H9 (cell line): ENCODE measurements around the gene URI1. TPM values are rescaled to one million over a fixed set of nuclear protein-coding genes. Genes with fewer than 3 reads are reported as not detected.

Experiments
- DNase-seq: peaks from one replicate; pipeline ENCODE4 v3.0.0-alpha.2; 2017
- H2AFZ ChIP-seq: one replicate; pipeline ENCODE4 v1.6.1; 2013; ENCODE audit warnings: mild to moderate bottlenecking, low read length, control low read depth, moderate library complexity
- H2AK5ac ChIP-seq: 2 replicates; pipeline ENCODE4 v1.6.1; 2013; ENCODE audit warnings: low read length, control low read depth, mixed read lengths; ENCODE audit not compliant: insufficient read length
- H2BK120ac ChIP-seq: one replicate; pipeline ENCODE4 v1.6.1; 2013; ENCODE audit warnings: low read depth, mild to moderate bottlenecking, low read length, control low read depth, inconsistent platforms; ENCODE audit not compliant: poor library complexity, severe bottlenecking
- H2BK12ac ChIP-seq: 2 replicates; pipeline ENCODE4 v1.6.1; 2013; ENCODE audit warnings: low read length, control low read depth, mixed read lengths, low read depth; ENCODE audit not compliant: insufficient read length
- H2BK15ac ChIP-seq: 2 replicates; pipeline ENCODE4 v1.6.1; 2013; ENCODE audit warnings: low read depth, low read length, control low read depth
- H2BK20ac ChIP-seq: one replicate; pipeline ENCODE4 v1.6.1; 2013; ENCODE audit warnings: low read depth, mild to moderate bottlenecking, low read length, control low read depth, inconsistent platforms; ENCODE audit not compliant: poor library complexity, severe bottlenecking
- H2BK5ac ChIP-seq: 2 replicates; pipeline ENCODE4 v1.6.1; 2013; ENCODE audit warnings: low read length, control low read depth, mixed read lengths; ENCODE audit not compliant: insufficient read length
- H3K14ac ChIP-seq: 2 replicates; pipeline ENCODE4 v1.6.1; 2013; ENCODE audit warnings: low read length, control low read depth; ENCODE audit not compliant: insufficient read depth
- H3K18ac ChIP-seq: 2 replicates; pipeline ENCODE4 v1.6.1; 2013; ENCODE audit warnings: low read depth, mild to moderate bottlenecking, mixed read lengths, low read length, control low read depth; ENCODE audit not compliant: insufficient read length
- H3K23ac ChIP-seq: 2 replicates; pipeline ENCODE4 v1.6.1; 2013; ENCODE audit warnings: low read length, control low read depth, mixed read lengths, low read depth; ENCODE audit not compliant: insufficient read length
- H3K23me2 ChIP-seq: 2 replicates; pipeline ENCODE4 v1.6.1; 2013; ENCODE audit warnings: low read depth, mild to moderate bottlenecking, mixed read lengths, low read length, control low read depth; ENCODE audit not compliant: insufficient read length, poor library complexity, severe bottlenecking
- H3K27ac ChIP-seq: 2 replicates; pipeline ENCODE4 v1.5.1; 2013; ENCODE audit warnings: low read length, control low read depth, mixed read lengths, low read depth; ENCODE audit not compliant: insufficient read length
- H3K27me3 ChIP-seq: 2 replicates; pipeline ENCODE4 v1.6.1; 2013; ENCODE audit warnings: low read length, control low read depth, inconsistent platforms; ENCODE audit not compliant: insufficient read depth
- H3K4ac ChIP-seq: 2 replicates; pipeline ENCODE4 v1.6.1; 2013; ENCODE audit warnings: low read depth, mild to moderate bottlenecking, control low read depth, inconsistent platforms, low read length, moderate library complexity
- H3K4me1 ChIP-seq: 2 replicates; pipeline ENCODE4 v1.6.1; 2013; ENCODE audit warnings: low read length, control low read depth, inconsistent platforms; ENCODE audit not compliant: insufficient read depth
- H3K4me2 ChIP-seq: 2 replicates; pipeline ENCODE4 v1.6.1; 2013; ENCODE audit warnings: low read length, control low read depth, mixed read lengths; ENCODE audit not compliant: insufficient read length, insufficient read depth
- H3K56ac ChIP-seq: 2 replicates; pipeline ENCODE4 v1.6.1; 2013; ENCODE audit warnings: low read depth, mild to moderate bottlenecking, mixed read lengths, low read length, control low read depth; ENCODE audit not compliant: insufficient read length
- H3K79me1 ChIP-seq: 2 replicates; pipeline ENCODE4 v1.6.1; 2013; ENCODE audit warnings: low read depth, mild to moderate bottlenecking, moderate library complexity, low read length, control low read depth, inconsistent platforms; ENCODE audit not compliant: insufficient read depth, poor library complexity, severe bottlenecking
- H3K79me2 ChIP-seq: 2 replicates; pipeline ENCODE4 v1.6.1; 2013; ENCODE audit warnings: low read length, control low read depth, inconsistent platforms; ENCODE audit not compliant: insufficient read depth
- H3K9ac ChIP-seq: 2 replicates; pipeline ENCODE4 v1.6.1; 2013; ENCODE audit warnings: low read length, control low read depth, mixed read lengths; ENCODE audit not compliant: insufficient read length; ENCODE audit errors: extremely low read depth
- H3K9me3 ChIP-seq: one replicate; pipeline ENCODE4 v1.6.1; 2013; ENCODE audit warnings: low read depth, low read length, inconsistent platforms; ENCODE audit not compliant: control insufficient read depth
- H3T11ph ChIP-seq: one replicate; pipeline ENCODE4 v1.6.1; 2013; ENCODE audit warnings: mild to moderate bottlenecking, low read length, control low read depth, inconsistent platforms
- H4K20me1 ChIP-seq: one replicate; pipeline ENCODE4 v1.6.1; 2013; ENCODE audit not compliant: control insufficient read depth, insufficient read length, insufficient read depth
- H4K5ac ChIP-seq: 2 replicates; pipeline ENCODE4 v1.6.1; 2013; ENCODE audit warnings: low read depth, mild to moderate bottlenecking, mixed read lengths, low read length, control low read depth; ENCODE audit not compliant: insufficient read length
- H4K8ac ChIP-seq: replicated peaks from 2 replicates; pipeline ENCODE4 v1.6.1; 2013; ENCODE audit warnings: low read length, control low read depth, mixed read lengths, low read depth; ENCODE audit not compliant: insufficient read length
- H4K91ac ChIP-seq: 2 replicates; pipeline ENCODE4 v1.6.1; 2013; ENCODE audit warnings: low read depth, mild to moderate bottlenecking, moderate library complexity, mixed read lengths, low read length, control low read depth; ENCODE audit not compliant: insufficient read length
- H3K27ac Mint-ChIP-seq, 3 experiments: 2 replicates in 2 of 3; 3 replicates in 1 of 3; pipeline ENCODE4 v1.8.0; 2020 to 2021; ENCODE audit warnings: mixed read lengths in 3 of 3, mild to moderate bottlenecking in 1 of 3, moderate library complexity in 1 of 3
- H3K27me3 Mint-ChIP-seq: 2 replicates; pipeline ENCODE4 v1.8.0; 2021; ENCODE audit warnings: low read depth, mild to moderate bottlenecking, moderate library complexity, mixed read lengths
- H3K36me3 Mint-ChIP-seq, 3 experiments: 2 replicates in 2 of 3; 3 replicates in 1 of 3; pipeline ENCODE4 v1.8.0; 2020 to 2021; ENCODE audit warnings: low read depth in 3 of 3, mixed read lengths in 3 of 3; ENCODE audit not compliant: insufficient read depth in 1 of 3
- H3K4me1 Mint-ChIP-seq, 2 experiments: 2 replicates each; pipeline ENCODE4 v1.8.0; 2020; ENCODE audit warnings: mixed read lengths in 2 of 2
- H3K4me3 Mint-ChIP-seq, 2 experiments: 2 replicates in 1 of 2; 3 replicates in 1 of 2; pipeline ENCODE4 v1.8.0; 2020 to 2021; ENCODE audit warnings: mild to moderate bottlenecking in 2 of 2, mixed read lengths in 2 of 2, moderate library complexity in 1 of 2
- H3K9me3 Mint-ChIP-seq, 2 experiments: 2 replicates in 1 of 2; 3 replicates in 1 of 2; pipeline ENCODE4 v1.8.0; 2020; ENCODE audit warnings: mild to moderate bottlenecking in 2 of 2, mixed read lengths in 2 of 2, moderate library complexity in 1 of 2
- CTCF ChIP-seq: fragments of 200-600 bp; sonication (generic); conservative IDR thresholded peaks from 3 replicates; pipeline ENCODE4 v1.8.0; 2021; ENCODE audit warnings: antibody characterized with exemption, mild to moderate bottlenecking
- WGBS: extraction: QIAGEN DNeasy Blood & Tissue Kit; methylation state at CpG from one replicate; pipeline ENCODE4 v1.1.7; 2013; ENCODE audit warnings: missing lambda C conversion rate, low lambda C conversion rate, mixed read lengths; ENCODE audit not compliant: insufficient read length; ENCODE audit errors: extremely low coverage; 5-methylcytosine and 5-hydroxymethylcytosine counted together
- total RNA-seq: library from RNA; stranded (reverse); gene quantifications from 2 replicates; pipeline ENCODE4 v1.2.1, GENCODE V29; 2021

The URI1 gene
- total RNA-seq, 1 experiment from 2014 or later: 54.3 TPM

DNA sequence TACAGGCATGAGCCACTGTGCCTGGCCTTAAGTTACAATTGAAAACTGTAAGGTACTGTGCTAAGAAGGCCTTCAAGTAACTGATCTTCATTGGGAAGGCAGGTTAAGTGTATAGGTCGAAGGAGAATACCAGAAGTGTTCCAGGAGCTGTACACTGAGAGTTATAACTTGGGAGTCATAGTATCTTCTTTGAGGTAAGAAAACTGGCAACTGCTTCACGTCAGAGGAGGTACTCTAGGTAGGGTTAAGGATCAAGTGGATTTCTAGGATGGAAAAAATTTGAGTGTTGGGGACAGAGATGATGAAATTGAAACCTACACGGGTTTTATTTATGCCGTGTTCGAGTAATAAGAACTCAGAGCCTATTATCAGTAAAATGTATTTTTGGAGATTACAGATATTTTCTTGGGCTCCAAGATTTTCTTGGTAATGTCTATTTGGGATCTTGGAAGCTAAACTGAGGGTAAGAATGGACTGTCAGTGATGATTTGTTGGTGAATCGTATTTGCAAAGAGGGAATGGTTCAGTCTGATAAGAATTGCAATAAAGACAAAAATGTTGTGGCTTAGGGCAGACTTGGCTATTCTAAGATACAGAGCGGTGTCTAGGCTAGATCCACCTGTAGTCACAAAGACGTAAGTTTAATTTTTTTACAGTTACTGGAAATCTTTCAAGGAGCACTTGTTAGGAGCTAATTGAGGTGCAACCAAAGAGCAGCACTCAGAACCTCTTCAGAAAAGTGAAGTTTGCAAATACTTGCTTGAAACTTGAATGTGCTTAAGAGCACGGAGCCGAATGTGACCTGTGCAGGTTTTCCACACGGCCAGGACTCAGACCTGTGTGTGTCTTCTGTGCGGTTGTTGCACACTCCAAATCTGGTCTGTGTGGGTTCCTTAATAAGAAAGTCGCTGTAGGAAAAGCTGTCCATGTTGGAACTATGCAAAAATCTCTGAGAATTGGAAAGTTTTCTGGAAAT lies 102.5 kb downstream of the URI1 start:
- Histone ChIP-seq H4K5ac (no peak overlapping the region), H4K8ac (no peak overlapping the region), H3K27ac (no peak overlapping the region), H4K91ac (no peak overlapping the region), H3K9ac (no peak overlapping the region), H3K4me1 (no peaks in the 10 kb centered on the region), H2AFZ (no peak overlapping the region), H2AK5ac (no peak overlapping the region), H4K20me1 (no peaks in the 10 kb centered on the region), H2BK20ac (no peak overlapping the region), H3K4me2 (no peak overlapping the region), H2BK15ac (no peak overlapping the region), H3K14ac (no peak overlapping the region), H2BK12ac (no peak overlapping the region), H3K9me3 (peaks cover 8% of the 10 kb centered on the region), H3K4ac (no peak overlapping the region), H3K23me2 (no peaks in the 10 kb centered on the region), H3K18ac (no peak overlapping the region), H3K79me1 (no peaks in the 10 kb centered on the region), H3K56ac (no peak overlapping the region), H3T11ph (no peak overlapping the region), H3K23ac (no peak overlapping the region), H2BK120ac (no peak overlapping the region), H2BK5ac (no peak overlapping the region), H3K27me3 (no peaks in the 10 kb centered on the region; the same call in 1 of the 2 replicates), H3K79me2 (no peaks in the 10 kb centered on the region)
- H3K4me1 Mint-ChIP-seq: peaks cover 17 to 20% of the 10 kb centered on the region in 2 experiments
- TF ChIP-seq CTCF: no peak
- H3K9me3 Mint-ChIP-seq: peaks cover 18 to 23% of the 10 kb centered on the region in 2 experiments
- no CpG with 5 or more reads among the region's 13 CpGs for WGBS
- H3K27ac Mint-ChIP-seq: no peak overlapping the region; a peak in 1 of 7 replicates
- H3K4me3 Mint-ChIP-seq: no peak overlapping the region
- DNase-seq: no peak
- no peaks in the 10 kb centered on the region; the same call in 1 of the 2 replicates for H3K27me3 Mint-ChIP-seq
- peaks cover 20 to 30% (median 20%) of the 10 kb centered on the region in 3 experiments for H3K36me3 Mint-ChIP-seq
